Measurements from ENCODE around the gene ZFAND2A. TPM values are rescaled to one million over a fixed set of nuclear protein-coding genes. Genes with fewer than 3 reads are reported as not detected.
"Not testable (repeated sequence)": the region's sequence is repeated elsewhere in the genome, so short reads cannot be mapped to it uniquely, and the experiment has no call there.

ZFAND2A gene
- total RNA-seq, 1 donor from 2014 or later: 19.9 TPM

DNA sequence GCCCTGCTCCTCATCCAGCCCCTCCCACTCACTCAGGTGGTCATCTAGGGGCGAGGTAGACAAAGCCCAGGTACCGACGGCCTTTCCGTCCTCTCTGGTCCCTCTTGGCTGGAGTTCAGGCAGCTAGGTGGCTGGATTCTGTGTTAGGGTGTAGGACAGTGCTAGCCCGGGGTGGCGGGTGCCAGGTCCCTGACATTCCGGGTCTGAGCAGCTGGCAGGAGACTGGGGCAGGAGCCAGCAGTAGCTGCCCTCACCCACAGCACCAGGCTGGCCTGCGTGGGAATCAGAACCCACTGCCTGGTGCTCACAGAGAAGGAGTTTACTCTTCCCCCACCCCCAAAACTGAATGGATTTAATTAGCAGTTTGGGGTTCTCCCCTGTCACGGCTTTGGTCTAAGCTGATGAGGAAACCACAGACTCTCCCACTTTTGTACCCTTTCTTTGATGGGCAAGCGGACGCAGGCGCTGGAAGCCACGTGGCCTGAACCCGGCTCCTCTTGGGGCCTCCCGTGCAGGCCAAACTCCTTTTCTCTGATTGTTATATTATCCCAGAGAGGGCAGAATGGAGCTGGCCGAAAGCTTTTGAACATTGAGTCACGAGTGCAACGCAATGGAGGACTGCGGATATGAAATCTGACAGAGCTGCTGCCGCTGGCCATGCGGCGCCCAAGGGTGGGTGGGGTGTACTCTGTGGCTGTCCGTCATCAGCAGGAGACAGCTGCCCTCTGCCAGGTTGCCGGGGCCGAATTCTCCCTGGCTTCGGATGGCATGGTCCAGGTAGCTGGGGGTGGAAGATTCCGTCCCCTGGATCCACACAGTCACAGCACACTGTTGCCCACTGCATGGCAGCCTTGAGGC is 12.9 kb upstream of the ZFAND2A start:
- TF ChIP-seq, protein P1, sequence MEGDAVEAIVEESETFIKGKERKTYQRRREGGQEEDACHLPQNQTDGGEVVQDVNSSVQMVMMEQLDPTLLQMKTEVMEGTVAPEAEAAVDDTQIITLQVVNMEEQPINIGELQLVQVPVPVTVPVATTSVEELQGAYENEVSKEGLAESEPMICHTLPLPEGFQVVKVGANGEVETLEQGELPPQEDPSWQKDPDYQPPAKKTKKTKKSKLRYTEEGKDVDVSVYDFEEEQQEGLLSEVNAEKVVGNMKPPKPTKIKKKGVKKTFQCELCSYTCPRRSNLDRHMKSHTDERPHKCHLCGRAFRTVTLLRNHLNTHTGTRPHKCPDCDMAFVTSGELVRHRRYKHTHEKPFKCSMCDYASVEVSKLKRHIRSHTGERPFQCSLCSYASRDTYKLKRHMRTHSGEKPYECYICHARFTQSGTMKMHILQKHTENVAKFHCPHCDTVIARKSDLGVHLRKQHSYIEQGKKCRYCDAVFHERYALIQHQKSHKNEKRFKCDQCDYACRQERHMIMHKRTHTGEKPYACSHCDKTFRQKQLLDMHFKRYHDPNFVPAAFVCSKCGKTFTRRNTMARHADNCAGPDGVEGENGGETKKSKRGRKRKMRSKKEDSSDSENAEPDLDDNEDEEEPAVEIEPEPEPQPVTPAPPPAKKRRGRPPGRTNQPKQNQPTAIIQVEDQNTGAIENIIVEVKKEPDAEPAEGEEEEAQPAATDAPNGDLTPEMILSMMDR (IDR thresholded peaks at IDR 0.05): no peak
- Histone ChIP-seq H3K4me3 (no peak overlapping the region), H3K27ac (no peak overlapping the region), H3K36me3 (no peaks in the 10 kb centered on the region), H3K9me3 (no peaks in the 10 kb centered on the region), H3K4me1 (peaks cover 9% of the 10 kb centered on the region), H3K27me3 (no peaks in the 10 kb centered on the region)
- ATAC-seq: no peak
- intact Hi-C loops (cut with DNase I): no loop called here
- DNase-seq: no peak

DNA sequence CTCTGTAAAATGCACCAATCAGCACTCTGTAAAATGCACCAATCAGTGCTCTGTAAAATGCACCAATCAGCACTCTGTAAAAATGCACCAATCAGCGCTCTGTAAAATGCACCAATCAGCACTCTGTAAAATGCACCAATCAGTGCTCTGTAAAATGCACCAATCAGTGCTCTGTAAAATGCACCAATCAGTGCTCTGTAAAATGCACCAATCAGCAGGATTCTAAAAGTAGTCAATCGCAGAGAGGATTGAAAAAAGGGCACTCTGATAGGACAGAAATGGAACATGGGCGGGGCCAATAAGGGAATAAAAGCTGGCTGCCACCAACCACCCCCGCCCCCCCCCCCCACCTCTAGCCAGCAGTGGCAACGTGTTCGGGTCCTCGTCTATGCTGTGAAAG is 11.5 kb upstream of the ZFAND2A start:
- intact Hi-C loops (cut with DNase I); H3K4me3 ChIP-seq; H3K9me3 ChIP-seq; H3K27me3 ChIP-seq; DNase-seq; H3K4me1 ChIP-seq; H3K27ac ChIP-seq; ATAC-seq; H3K36me3 ChIP-seq: not testable (repeated sequence)

DNA sequence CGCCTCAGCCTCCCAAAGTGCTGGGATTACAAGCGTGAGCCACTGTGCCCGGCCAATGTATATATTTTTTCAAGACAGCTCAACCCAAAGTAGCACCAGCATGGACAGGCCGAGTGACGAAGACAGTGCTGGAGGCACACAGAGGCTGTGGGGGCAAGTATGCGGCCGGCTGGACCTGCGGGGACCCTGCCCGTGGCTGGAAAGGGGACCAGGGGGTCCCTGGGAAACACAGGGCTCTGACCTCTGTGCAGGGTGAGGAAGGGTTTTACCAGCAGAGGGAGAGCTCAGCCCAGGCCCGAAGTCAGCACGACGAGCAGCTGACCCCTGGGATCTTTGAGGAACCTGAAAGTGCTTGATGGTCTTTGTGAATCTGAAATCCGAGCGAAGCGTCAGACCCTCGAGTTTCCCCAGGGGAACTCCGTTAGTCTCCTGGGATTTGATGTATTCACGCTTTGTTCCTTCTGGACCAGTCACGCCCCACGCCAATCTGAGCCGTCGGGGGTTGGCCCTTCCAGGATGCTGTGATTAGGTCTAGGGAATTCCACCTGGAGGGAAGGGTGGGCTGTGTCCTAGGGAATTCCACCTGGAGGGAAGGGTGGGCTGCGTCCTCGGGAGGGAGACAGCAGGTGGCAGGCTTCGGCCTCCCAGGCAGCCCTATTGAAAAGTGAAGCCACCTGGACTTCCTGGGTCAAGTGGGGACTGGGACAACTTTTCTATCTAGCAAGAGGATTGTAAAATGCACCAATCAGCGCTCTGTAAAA is 10.9 kb upstream of the ZFAND2A start:
- no peak overlapping the region for H3K27ac ChIP-seq
- peaks cover 1% of the 10 kb centered on the region for H3K4me1 ChIP-seq
- TF ChIP-seq, protein P1 (IDR thresholded peaks at IDR 0.05): no peak
- no peaks in the 10 kb centered on the region for H3K27me3 ChIP-seq
- ATAC-seq (no peak), DNase-seq (no peak)
- intact Hi-C loops (cut with DNase I): no loop called here
- H3K4me3 ChIP-seq: no peak overlapping the region
- no peaks in the 10 kb centered on the region for H3K36me3 ChIP-seq
- no peaks in the 10 kb centered on the region for H3K9me3 ChIP-seq

DNA sequence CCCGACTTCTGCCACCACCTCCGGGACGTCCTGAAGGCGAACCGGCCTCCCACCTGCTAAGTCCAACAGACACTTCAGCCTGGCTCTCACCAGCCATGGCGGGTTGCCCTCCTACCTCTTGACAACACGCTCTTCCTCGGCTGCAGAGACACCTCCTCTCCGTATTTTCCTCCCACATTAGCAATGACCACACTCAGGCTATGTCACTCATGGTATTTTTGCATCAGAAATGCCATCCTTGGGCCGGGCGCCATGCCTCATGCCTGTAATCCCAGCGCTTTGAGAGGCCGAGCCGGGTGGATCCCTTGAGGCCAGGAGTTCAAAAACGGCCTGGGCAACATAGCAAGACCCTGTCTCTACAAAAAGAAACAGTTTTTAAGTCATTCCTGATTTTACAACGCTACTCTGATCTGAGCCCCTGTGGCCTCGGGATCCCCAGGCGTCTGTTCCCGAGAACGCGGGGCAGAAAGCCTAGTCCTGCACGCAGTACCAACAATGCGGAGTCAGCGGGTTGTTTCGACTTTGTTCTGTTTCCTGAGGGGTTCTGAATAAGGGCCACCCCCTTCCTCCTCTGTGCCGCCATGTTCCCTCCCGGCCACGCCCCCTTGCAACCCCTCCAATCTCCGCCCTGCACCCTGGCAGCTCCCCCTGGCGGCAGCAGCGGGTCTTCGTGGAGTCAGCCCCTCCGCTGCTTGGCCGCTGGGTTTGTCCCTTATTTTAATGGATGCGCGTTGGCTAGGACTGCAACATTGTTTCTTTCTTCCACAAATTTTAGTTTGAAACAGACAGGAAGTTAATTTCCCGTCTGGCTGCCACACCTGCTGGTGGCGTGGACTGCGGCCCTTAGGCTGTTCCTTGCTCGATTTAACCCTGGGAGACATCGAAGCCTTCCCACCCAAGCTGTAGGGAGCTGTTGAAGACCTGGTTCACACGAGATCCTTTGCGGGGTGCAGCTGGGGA is 9.7 kb upstream of the ZFAND2A start:
- Histone ChIP-seq H3K9me3 (no peaks in the 10 kb centered on the region), H3K4me1 (no peaks in the 10 kb centered on the region), H3K4me3 (peak overlapping the region; percentile 38), H3K27ac (no peak overlapping the region), H3K36me3 (no peaks in the 10 kb centered on the region), H3K27me3 (no peaks in the 10 kb centered on the region)
- DNase-seq (peak; percentile 93), ATAC-seq (peak; percentile 98)
- TF ChIP-seq, protein P1 (IDR thresholded peaks at IDR 0.05): peak; percentile 79
- intact Hi-C loops (cut with DNase I): no loop called here

DNA sequence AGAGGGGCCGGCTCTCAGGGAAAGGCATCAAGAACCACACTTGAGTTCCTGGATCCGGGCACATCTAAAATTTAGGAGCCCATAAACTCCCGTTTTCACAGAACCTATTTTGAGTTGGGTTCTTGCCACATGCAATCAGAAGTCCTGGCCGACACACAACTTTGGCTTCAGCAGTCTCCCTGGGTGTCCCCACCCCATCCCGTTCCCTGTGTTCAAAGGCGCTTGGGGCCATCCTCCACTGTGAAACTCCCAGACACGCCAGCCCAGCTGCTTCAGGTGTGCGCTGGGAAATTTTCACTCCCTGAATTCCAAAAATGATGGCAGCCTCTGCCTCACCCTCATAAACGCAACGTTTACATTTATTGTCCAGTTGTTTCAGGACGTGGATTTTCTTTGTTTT is 8.4 kb upstream of the ZFAND2A start:
- ATAC-seq: no peak
- Histone ChIP-seq H3K27ac (no peak overlapping the region), H3K27me3 (no peaks in the 10 kb centered on the region), H3K4me1 (no peaks in the 10 kb centered on the region), H3K4me3 (no peak overlapping the region), H3K9me3 (no peaks in the 10 kb centered on the region), H3K36me3 (no peaks in the 10 kb centered on the region)
- no peak for DNase-seq
- TF ChIP-seq, protein P1 (IDR thresholded peaks at IDR 0.05): no peak
- intact Hi-C loops (cut with DNase I): no loop called here

Data from upper lobe of right lung (tissue), 1 donor.